Left renal pelvis (tissue), 4 donors: ENCODE data around the gene LMF1. TPM values are rescaled to one million over a fixed set of nuclear protein-coding genes. Genes with fewer than 3 reads are reported as not detected.
"Not testable (repeated sequence)": the region's sequence is repeated elsewhere in the genome, so short reads cannot be mapped to it uniquely, and the experiment has no call there.

ENCODE experiments used
- DNase-seq, 4 donors: peaks; one replicate each; pipeline ENCODE4 v3.0.0-alpha.2; 2013; ENCODE audit warnings: low read depth in 4 of 4, low spot score in 3 of 4
- polyA plus RNA-seq, 4 donors: library from polyadenylated mRNA; unstranded; fragments of 120-200 nt; gene quantifications; one replicate each; pipeline ENCODE4 v1.2.1, GENCODE V29; 2013; ENCODE audit not compliant: insufficient read length in 4 of 4

The LMF1 gene
- polyA plus RNA-seq, 4 donors = 12.2 to 25.4 (median 16.9) TPM

GRCh38 chr16:898761-899682, 71.8 kb downstream of the LMF1 start:
- no peak for DNase-seq

- no peak for DNase-seq
Measured at GRCh38 chr16:898216-898615, 72.6 kb downstream of the LMF1 start.

- no peak for DNase-seq
Measured at GRCh38 chr16:897701-898100, 73.1 kb downstream of the LMF1 start.

GRCh38 chr16:897200-897543, 73.6 kb downstream of the LMF1 start:
- DNase-seq = no peak

- DNase-seq = no peak
Measured at GRCh38 chr16:896261-897199, 74.3 kb downstream of the LMF1 start.

GRCh38 chr16:895371-895770, 75.4 kb downstream of the LMF1 start:
- no peak for DNase-seq

GRCh38 chr16:894841-895240, 75.9 kb downstream of the LMF1 start:
- no peak for DNase-seq

- DNase-seq = no peak
Measured at GRCh38 chr16:894136-894535, 76.6 kb downstream of the LMF1 start.

GRCh38 chr16:893360-893759, 77.4 kb downstream of the LMF1 start:
- DNase-seq = no peak

- DNase-seq = no peak
Measured at GRCh38 chr16:892536-893255, 78.1 kb downstream of the LMF1 start.

- DNase-seq = no peak
Measured at GRCh38 chr16:892006-892405, 78.8 kb downstream of the LMF1 start.

- no peak for DNase-seq
Measured at GRCh38 chr16:891353-891740, 79.4 kb downstream of the LMF1 start.

GRCh38 chr16:890716-891352, 80.0 kb downstream of the LMF1 start:
- no peak for DNase-seq

- DNase-seq = no peak
Measured at GRCh38 chr16:890217-890616, 80.6 kb downstream of the LMF1 start.

- DNase-seq = no peak
Measured at GRCh38 chr16:889586-889985, 81.2 kb downstream of the LMF1 start.

GRCh38 chr16:888901-889570, 81.7 kb downstream of the LMF1 start:
- DNase-seq = no peak

- DNase-seq = not testable (repeated sequence)
Measured at GRCh38 chr16:888456-888855, 82.3 kb downstream of the LMF1 start.

GRCh38 chr16:887846-888245, 82.9 kb downstream of the LMF1 start:
- DNase-seq = no peak

GRCh38 chr16:886802-887731, 83.7 kb downstream of the LMF1 start:
- no peak for DNase-seq
